Lower leg skin (tissue), 4 donors: ENCODE measurements around the gene METTL24. TPM values are rescaled to one million over a fixed set of nuclear protein-coding genes. Genes with fewer than 3 reads are reported as not detected.

Experiments used
- DNase-seq, 2 donors: peaks; one replicate each; pipeline ENCODE4 v3.0.0-alpha.2; 2019; ENCODE audit warnings: low spot score in 2 of 2
- H3K4me3 ChIP-seq: fragments of 200-600 bp; sonication (generic); 2 replicates; pipeline ENCODE4 v1.5.1; 2017; ENCODE audit warnings: mild to moderate bottlenecking, low read depth; ENCODE audit not compliant: poor library complexity, severe bottlenecking
- CTCF ChIP-seq, 3 donors: fragments of 450-650 bp; IDR thresholded peaks; one replicate each; pipeline ENCODE4 v1.5.1; 2016; ENCODE audit warnings: antibody characterized with exemption in 3 of 3, mild to moderate bottlenecking in 3 of 3, moderate library complexity in 2 of 3
- POLR2A ChIP-seq, 2 donors: fragments of 450-650 bp; IDR thresholded peaks; one replicate each; pipeline ENCODE4 v1.6.1; 2016 to 2017; ENCODE audit warnings: antibody characterized with exemption in 2 of 2, mild to moderate bottlenecking in 1 of 2, moderate library complexity in 1 of 2
- WGBS, 2 donors: methylation state at CpG; one replicate each; pipeline ENCODE4 v1.1.5; 2018; 5-methylcytosine and 5-hydroxymethylcytosine counted together
- intact Hi-C: fragments of 100-400 bp; cut with DNase I; formaldehyde crosslinking; loops from one replicate; pipeline ENCODE4 v1.15.0; 2023; ENCODE audit warnings: low total_unique reads
- total RNA-seq, 4 donors: library from RNA; depleted of rRNA; stranded (reverse); fragments of >200 nt; gene quantifications; one replicate each; pipeline ENCODE4 v1.1.0, GENCODE V29; 2016

Gene METTL24
- total RNA-seq, 4 donors from 2014 or later: 0.22 to 2.5 (median 1.8) TPM; not detected in 1

DNA sequence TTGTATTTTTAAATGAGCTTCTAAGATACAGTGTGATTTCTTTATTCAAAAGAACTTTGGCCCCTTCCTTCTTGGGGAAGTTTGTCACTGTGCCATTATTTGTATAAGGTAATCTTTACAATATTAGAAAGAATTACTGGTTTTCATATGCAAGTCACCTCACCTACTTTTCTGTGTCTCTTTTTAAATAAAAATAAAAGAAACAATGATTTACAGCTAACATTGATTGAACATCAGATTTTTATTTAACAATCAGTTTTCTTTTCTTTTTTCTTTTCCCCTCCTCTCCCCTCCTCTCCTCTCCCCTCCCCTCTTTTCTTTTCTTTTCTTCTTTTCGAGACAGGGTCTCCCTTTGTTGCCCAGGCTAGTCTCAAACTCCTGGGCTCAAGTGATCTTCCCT, 131.9 kb downstream of the METTL24 start:
- 100% methylated on average over 1 of the region's 1 CpG for WGBS, 2 donors
- intact Hi-C loops: no loop called here
- no peak for DNase-seq
- no peak for TF ChIP-seq CTCF (IDR thresholded peaks at IDR 0.05)
- no peak for TF ChIP-seq POLR2A (IDR thresholded peaks at IDR 0.05)
- H3K4me3 ChIP-seq: no peak overlapping the region

DNA sequence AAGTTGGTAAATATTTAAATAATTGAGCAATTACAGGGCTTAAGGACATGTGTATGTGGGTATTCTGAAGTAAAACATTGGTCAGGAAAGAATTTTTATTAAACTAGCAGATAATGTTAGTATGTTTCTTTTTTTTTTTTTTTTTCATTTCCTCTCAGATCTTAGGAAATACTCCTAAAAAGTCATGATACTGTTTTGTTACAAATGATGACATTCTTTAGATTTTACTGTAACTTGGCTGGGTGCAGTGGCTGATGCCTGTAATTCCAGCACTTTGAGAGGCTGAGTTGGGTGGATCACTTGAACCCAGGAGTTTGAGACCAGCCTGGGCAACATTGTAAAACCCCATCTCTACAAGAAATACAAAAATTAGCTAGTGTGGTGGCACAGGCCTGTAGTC, 136.4 kb downstream of the METTL24 start:
- intact Hi-C loops: no loop called here
- TF ChIP-seq CTCF (IDR thresholded peaks at IDR 0.05) (no peak), POLR2A (IDR thresholded peaks at IDR 0.05) (no peak)
- DNase-seq: no peak
- no peak overlapping the region for H3K4me3 ChIP-seq

GRCh38 chr6:110217266-110217665, 140.9 kb downstream of the METTL24 start:
- DNase-seq: no peak
- intact Hi-C loops: no loop called here
- no peak for TF ChIP-seq POLR2A (IDR thresholded peaks at IDR 0.05)
- TF ChIP-seq CTCF (IDR thresholded peaks at IDR 0.05): no peak
- H3K4me3 ChIP-seq: no peak overlapping the region
- 59 to 64% methylated on average over 2 of the region's 2 CpGs for WGBS, 2 donors

GRCh38 chr6:110216140-110216539, 142.0 kb downstream of the METTL24 start:
- no peak for DNase-seq
- WGBS, 2 donors: 78 to 86% methylated on average over 5 of the region's 5 CpGs
- intact Hi-C loops: no loop called here
- no peak overlapping the region for H3K4me3 ChIP-seq
- no peak for TF ChIP-seq POLR2A (IDR thresholded peaks at IDR 0.05)
- no peak for TF ChIP-seq CTCF (IDR thresholded peaks at IDR 0.05)

DNA sequence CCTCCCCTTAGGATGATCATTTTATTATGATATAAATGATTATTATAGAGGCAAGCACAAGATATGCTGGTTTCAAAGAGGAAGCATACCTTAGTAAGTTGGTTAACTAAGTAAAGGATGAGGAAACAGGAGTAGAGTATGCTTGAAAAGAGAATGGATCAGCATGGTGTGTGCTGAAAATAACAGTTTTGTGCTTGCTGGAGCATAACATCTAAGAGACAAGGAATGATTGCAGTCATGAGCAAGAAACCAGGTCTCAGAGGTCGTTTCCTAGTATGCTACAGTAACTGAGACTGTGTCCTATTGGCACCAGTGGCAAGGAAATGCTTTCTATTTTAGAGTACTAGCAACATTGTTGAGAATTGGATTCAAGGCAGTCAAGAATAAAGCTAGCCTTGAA, 143.8 kb downstream of the METTL24 start:
- DNase-seq: no peak
- intact Hi-C loops: no loop called here
- TF ChIP-seq CTCF (IDR thresholded peaks at IDR 0.05) (no peak), POLR2A (IDR thresholded peaks at IDR 0.05) (no peak)
- WGBS, 2 donors: 75 to 82% methylated on average over 1 of the region's 1 CpG
- no peak overlapping the region for H3K4me3 ChIP-seq

DNA sequence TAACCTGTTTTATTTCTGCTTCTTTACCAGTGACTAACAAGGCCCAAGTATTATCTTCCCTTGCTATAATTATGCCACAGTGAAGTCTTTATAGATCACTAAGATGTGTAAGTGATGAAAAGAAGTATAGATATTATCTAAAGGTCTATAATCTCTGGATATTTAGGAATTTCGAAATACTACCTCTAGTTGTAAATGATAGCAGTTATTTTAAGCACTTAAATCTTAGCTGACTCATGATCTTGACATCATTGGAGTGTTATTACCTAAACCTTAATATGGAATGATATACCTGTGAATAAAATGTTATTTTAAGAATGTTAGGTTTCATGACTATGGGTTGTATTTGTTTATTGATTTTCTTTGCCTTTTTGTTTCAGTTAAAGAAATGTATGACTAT, 146.4 kb downstream of the METTL24 start:
- 89 to 95% methylated on average over 1 of the region's 1 CpG for WGBS, 2 donors
- H3K4me3 ChIP-seq: no peak overlapping the region
- TF ChIP-seq POLR2A (IDR thresholded peaks at IDR 0.05) (no peak), CTCF (IDR thresholded peaks at IDR 0.05) (no peak)
- DNase-seq: no peak
- intact Hi-C loops: no loop called here
